OCI-LY3 (cell line): Measurements from ENCODE around the gene VWA3A.
"Not testable (repeated sequence)": the region's sequence is repeated elsewhere in the genome, so short reads cannot be mapped to it uniquely, and the experiment has no call there.

ENCODE experiments used
- H2AFZ ChIP-seq: fragments of 200-600, 300-600 bp; shearing (Covaris generic); 2 replicates; pipeline ENCODE4 v1.6.0; 2014; ENCODE audit warnings: antibody characterized with exemption, low read depth, low read length
- H3K27ac ChIP-seq: fragments of 200-600, 300-600 bp; sonication (generic); 2 replicates; pipeline ENCODE4 v1.5.1; 2014; ENCODE audit warnings: mild to moderate bottlenecking, low read length, moderate library complexity, mixed read lengths
- H3K27me3 ChIP-seq: fragments of 200-600, 300-600 bp; sonication (generic); 2 replicates; pipeline ENCODE4 v1.6.1; 2014; ENCODE audit warnings: low read depth, low read length, mixed read lengths
- H3K36me3 ChIP-seq: fragments of 200-600, 300-600 bp; sonication (generic); replicated peaks from 2 replicates; pipeline ENCODE3; 2014; ENCODE audit warnings: low read depth, low read length, mixed read lengths
- H3K4me1 ChIP-seq: fragments of 300-600, 200-600 bp; sonication (generic); 2 replicates; pipeline ENCODE4 v1.6.1; 2014; ENCODE audit warnings: low read length, mixed read lengths
- H3K4me2 ChIP-seq: fragments of 200-600, 300-600 bp; sonication (generic); 2 replicates; pipeline ENCODE4 v1.6.1; 2014; ENCODE audit warnings: low read length, mixed read lengths
- H3K4me3 ChIP-seq: fragments of 300-600, 200-600 bp; sonication (generic); 2 replicates; pipeline ENCODE4 v1.5.1; 2014; ENCODE audit warnings: antibody characterized with exemption, mild to moderate bottlenecking, low read length, moderate library complexity
- H3K79me2 ChIP-seq: fragments of 300-600, 200-600 bp; shearing (Covaris generic); 2 replicates; pipeline ENCODE4 v1.6.1; 2014; ENCODE audit warnings: mild to moderate bottlenecking, low read length, mixed read lengths
- H3K9ac ChIP-seq: fragments of 300-600, 200-600 bp; shearing (Covaris generic); 2 replicates; pipeline ENCODE4 v1.6.0; 2014; ENCODE audit warnings: mild to moderate bottlenecking, low read length, moderate library complexity
- H3K9me3 ChIP-seq: fragments of 200-600, 300-600 bp; shearing (Covaris generic); 2 replicates; pipeline ENCODE4 v1.6.1; 2014; ENCODE audit warnings: low read length, mixed read lengths; ENCODE audit not compliant: insufficient read depth
- H4K20me1 ChIP-seq: fragments of 200-600, 300-600 bp; sonication (generic); 2 replicates; pipeline ENCODE4 v1.6.1; 2016; ENCODE audit warnings: low read length, mixed read lengths; ENCODE audit not compliant: insufficient read depth
- EZH2phosphoT487 ChIP-seq: fragments of 200-600 bp; shearing (Covaris generic); IDR thresholded peaks from 2 replicates; pipeline ENCODE4 v1.6.1; 2018; ENCODE audit warnings: antibody characterized with exemption, mixed run types, low read depth
- TF ChIP-seq, protein P1 (sequence below): fragments of 200-600, 300-600 bp; sonication (generic); IDR thresholded peaks from 2 replicates; pipeline ENCODE4 v1.5.1; 2014; ENCODE audit warnings: antibody characterized with exemption, low read length, low read depth

The VWA3A gene

GRCh38 chr16:22193063-22193411, 100.7 kb downstream of the VWA3A start:
- Histone ChIP-seq H3K4me1 (peaks cover 57% of the 10 kb centered on the region), H3K27ac (peak overlapping the region; percentile 91; the same call in 1 of the 2 replicates), H3K9ac (no peak overlapping the region), H3K27me3 (no peaks in the 10 kb centered on the region), H3K36me3 (peaks cover 4% of the 10 kb centered on the region), H3K4me2 (peak overlapping the region; percentile 87), H3K9me3 (no peaks in the 10 kb centered on the region), H3K79me2 (no peaks in the 10 kb centered on the region), H3K4me3 (peak overlapping the region; percentile 79), H2AFZ (no peak overlapping the region), H4K20me1 (no peaks in the 10 kb centered on the region)
- TF ChIP-seq, protein P1, sequence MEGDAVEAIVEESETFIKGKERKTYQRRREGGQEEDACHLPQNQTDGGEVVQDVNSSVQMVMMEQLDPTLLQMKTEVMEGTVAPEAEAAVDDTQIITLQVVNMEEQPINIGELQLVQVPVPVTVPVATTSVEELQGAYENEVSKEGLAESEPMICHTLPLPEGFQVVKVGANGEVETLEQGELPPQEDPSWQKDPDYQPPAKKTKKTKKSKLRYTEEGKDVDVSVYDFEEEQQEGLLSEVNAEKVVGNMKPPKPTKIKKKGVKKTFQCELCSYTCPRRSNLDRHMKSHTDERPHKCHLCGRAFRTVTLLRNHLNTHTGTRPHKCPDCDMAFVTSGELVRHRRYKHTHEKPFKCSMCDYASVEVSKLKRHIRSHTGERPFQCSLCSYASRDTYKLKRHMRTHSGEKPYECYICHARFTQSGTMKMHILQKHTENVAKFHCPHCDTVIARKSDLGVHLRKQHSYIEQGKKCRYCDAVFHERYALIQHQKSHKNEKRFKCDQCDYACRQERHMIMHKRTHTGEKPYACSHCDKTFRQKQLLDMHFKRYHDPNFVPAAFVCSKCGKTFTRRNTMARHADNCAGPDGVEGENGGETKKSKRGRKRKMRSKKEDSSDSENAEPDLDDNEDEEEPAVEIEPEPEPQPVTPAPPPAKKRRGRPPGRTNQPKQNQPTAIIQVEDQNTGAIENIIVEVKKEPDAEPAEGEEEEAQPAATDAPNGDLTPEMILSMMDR, result no peak
- TF ChIP-seq EZH2phosphoT487, result no peak

DNA sequence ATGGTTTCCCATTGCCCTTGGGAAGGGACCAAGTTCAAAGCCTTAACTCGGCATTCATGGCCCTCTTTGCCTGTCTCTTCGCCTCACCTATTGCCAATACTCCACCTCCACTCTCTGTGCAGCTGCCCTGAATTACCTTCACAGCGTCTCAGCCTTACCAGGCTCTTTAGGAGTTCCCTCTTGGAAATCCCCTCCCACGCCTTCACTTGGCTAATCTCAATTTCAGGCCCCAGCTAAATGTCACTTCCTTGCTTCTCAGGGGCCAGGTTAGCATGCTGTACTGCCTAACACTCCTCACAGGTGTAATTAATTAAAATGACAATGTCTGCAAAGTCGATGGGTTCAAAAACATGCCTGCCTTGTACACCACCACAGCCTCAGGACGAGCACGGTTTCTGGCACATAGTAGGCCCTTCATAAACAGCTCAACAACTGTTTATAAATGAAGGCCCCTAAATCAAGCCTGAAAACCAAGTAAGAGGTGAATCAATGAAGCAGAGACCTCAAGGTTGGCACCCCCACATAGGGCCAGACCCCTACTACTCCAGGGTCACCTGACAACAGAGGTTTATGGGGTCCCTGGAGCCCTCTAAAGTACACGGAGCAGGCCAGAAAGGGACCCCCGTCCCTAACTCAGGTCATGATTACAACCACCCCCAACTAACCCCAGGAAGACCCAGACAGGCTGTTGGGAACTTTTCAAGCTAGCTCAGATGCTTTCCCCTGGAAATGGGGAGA, 102.5 kb downstream of the VWA3A start:
- H3K4me3 ChIP-seq, result peak overlapping the region; percentile 91
- no peaks in the 10 kb centered on the region for H3K79me2 ChIP-seq
- no peaks in the 10 kb centered on the region for H3K27me3 ChIP-seq
- H3K9ac ChIP-seq, result peak overlapping the region; percentile 31
- H2AFZ ChIP-seq, result no peak overlapping the region
- H4K20me1 ChIP-seq, result no peaks in the 10 kb centered on the region
- peak overlapping the region; percentile 71 for H3K27ac ChIP-seq
- TF ChIP-seq, protein P1, result no peak
- TF ChIP-seq EZH2phosphoT487, result no peak
- H3K4me1 ChIP-seq, result peaks cover 55% of the 10 kb centered on the region
- peak overlapping the region; percentile 64 for H3K4me2 ChIP-seq
- peaks cover 4% of the 10 kb centered on the region for H3K36me3 ChIP-seq
- no peaks in the 10 kb centered on the region for H3K9me3 ChIP-seq

DNA sequence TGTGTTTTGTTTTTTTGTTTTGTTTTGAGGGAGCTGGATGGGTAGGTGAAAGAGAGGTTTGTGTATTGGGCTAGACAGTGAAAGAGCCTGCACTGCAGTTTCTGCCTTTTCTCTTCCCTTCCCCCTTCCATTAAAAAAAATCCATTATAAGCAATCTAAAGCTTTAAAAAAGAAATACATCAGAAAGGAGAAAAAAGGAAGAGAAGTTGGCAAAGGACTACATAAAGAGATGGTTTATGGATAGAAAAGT, 103.0 kb downstream of the VWA3A start:
- Histone ChIP-seq H3K9ac (peak overlapping the region; percentile 31), H3K4me1 (peaks cover 59% of the 10 kb centered on the region), H2AFZ (no peak overlapping the region), H3K4me2 (peak overlapping the region; percentile 64), H3K27me3 (no peaks in the 10 kb centered on the region), H3K27ac (peak overlapping the region; percentile 71), H3K9me3 (no peaks in the 10 kb centered on the region), H3K36me3 (peaks cover 4% of the 10 kb centered on the region), H3K4me3 (peak overlapping the region; percentile 91), H3K79me2 (no peaks in the 10 kb centered on the region), H4K20me1 (no peaks in the 10 kb centered on the region)
- TF ChIP-seq, protein P1, result no peak
- TF ChIP-seq EZH2phosphoT487, result no peak

- H4K20me1 ChIP-seq, result no peaks in the 10 kb centered on the region
- H2AFZ ChIP-seq, result peak overlapping the region; percentile 76
- H3K27ac ChIP-seq, result peak overlapping the region; percentile 71
- no peaks in the 10 kb centered on the region for H3K9me3 ChIP-seq
- peaks cover 59% of the 10 kb centered on the region for H3K4me1 ChIP-seq
- peak overlapping the region; percentile 77 for H3K4me2 ChIP-seq
- no peaks in the 10 kb centered on the region for H3K27me3 ChIP-seq
- peak overlapping the region; percentile 80 for H3K9ac ChIP-seq
- no peaks in the 10 kb centered on the region for H3K79me2 ChIP-seq
- no peak for TF ChIP-seq EZH2phosphoT487
- TF ChIP-seq, protein P1, result peak; percentile 89
- H3K36me3 ChIP-seq, result peaks cover 4% of the 10 kb centered on the region
- H3K4me3 ChIP-seq, result peak overlapping the region; percentile 91
Observed at GRCh38 chr16:22195695-22196558, 103.6 kb downstream of the VWA3A start.

DNA sequence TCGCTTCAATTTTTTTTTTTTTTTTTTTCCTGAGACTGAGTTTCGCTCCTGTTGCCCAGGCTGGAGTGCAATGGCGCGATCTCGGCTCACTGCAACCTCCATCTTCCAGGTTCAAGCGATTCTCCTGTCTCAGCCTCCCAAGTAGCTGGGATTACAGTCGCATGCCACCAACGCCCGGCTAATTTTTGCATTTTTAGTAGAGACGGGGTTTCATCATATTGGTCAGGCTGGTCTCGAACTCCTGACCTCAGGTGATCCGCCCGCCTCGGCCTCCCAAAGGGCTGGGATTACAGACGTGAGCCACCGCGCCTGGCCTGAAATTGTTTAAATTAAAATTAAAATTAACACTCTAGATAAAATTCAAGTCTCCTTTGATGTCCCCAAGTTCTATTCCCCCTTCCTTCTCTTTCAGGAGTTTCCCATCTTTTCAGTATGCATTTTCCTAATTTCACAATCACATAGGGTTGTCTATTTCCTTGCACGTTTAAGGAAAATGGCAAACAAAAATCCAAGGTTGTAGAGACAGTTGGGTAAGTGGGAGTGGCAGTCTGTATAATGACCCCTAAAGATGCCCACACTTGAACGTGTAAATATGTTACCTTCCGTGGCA, 104.3 kb downstream of the VWA3A start:
- H3K9ac ChIP-seq, result peak overlapping the region; percentile 80
- H3K27ac ChIP-seq, H3K79me2 ChIP-seq, H3K9me3 ChIP-seq, H4K20me1 ChIP-seq, H3K36me3 ChIP-seq, H2AFZ ChIP-seq, H3K27me3 ChIP-seq: not testable (repeated sequence)
- peak overlapping the region; percentile 91 for H3K4me3 ChIP-seq
- peak overlapping the region; percentile 77 for H3K4me2 ChIP-seq
- H3K4me1 ChIP-seq, result peaks cover 60% of the 10 kb centered on the region
